Trophoblast cell (in vitro differentiated cells and primary cell): ENCODE measurements around the gene PRG3.

Experiments used
- DNase-seq, 2 donors: peaks; one replicate each; pipeline ENCODE4 v3.0.0-alpha.2; 2016
- H2AFZ ChIP-seq: 2 replicates; pipeline ENCODE4 v1.6.1; 2013; ENCODE audit warnings: low read length, moderate library complexity, mild to moderate bottlenecking; ENCODE audit not compliant: insufficient read depth, poor library complexity
- H2AK5ac ChIP-seq: 2 replicates; pipeline ENCODE4 v1.6.1; 2013; ENCODE audit warnings: mild to moderate bottlenecking, low read length
- H2BK120ac ChIP-seq: 2 replicates; pipeline ENCODE4 v1.6.1; 2013; ENCODE audit warnings: low read length, mild to moderate bottlenecking, moderate library complexity; ENCODE audit not compliant: insufficient read depth, poor library complexity
- H2BK12ac ChIP-seq: 2 replicates; pipeline ENCODE4 v1.6.1; 2013; ENCODE audit warnings: mild to moderate bottlenecking, low read length, moderate library complexity
- H2BK5ac ChIP-seq: 2 replicates; pipeline ENCODE4 v1.6.1; 2013; ENCODE audit warnings: low read length, low read depth, moderate library complexity, mild to moderate bottlenecking; ENCODE audit not compliant: poor library complexity
- H3K14ac ChIP-seq: 2 replicates; pipeline ENCODE4 v1.6.1; 2013; ENCODE audit warnings: mild to moderate bottlenecking, low read length
- H3K18ac ChIP-seq: 2 replicates; pipeline ENCODE4 v1.6.1; 2013; ENCODE audit warnings: mild to moderate bottlenecking, low read length
- H3K23ac ChIP-seq: 2 replicates; pipeline ENCODE4 v1.6.1; 2013; ENCODE audit warnings: low read length
- H3K27ac ChIP-seq: 2 replicates; pipeline ENCODE4 v1.5.1; 2013; ENCODE audit warnings: low read depth, mild to moderate bottlenecking, inconsistent platforms, low read length, moderate library complexity
- H3K27me3 ChIP-seq: 2 replicates; pipeline ENCODE4 v1.6.1; 2013; ENCODE audit warnings: inconsistent platforms, mild to moderate bottlenecking, low read length, moderate library complexity; ENCODE audit not compliant: insufficient read depth
- H3K36me3 ChIP-seq, 2 experiments: 1 replicate in 1 of 2; 2 replicates in 1 of 2; pipeline ENCODE4 v1.6.1; 2013; ENCODE audit warnings: low read length in 2 of 2, mild to moderate bottlenecking in 2 of 2, moderate library complexity in 1 of 2; ENCODE audit not compliant: insufficient read depth in 2 of 2, control insufficient read depth in 1 of 2
- H3K4ac ChIP-seq: 2 replicates; pipeline ENCODE4 v1.6.1; 2013; ENCODE audit warnings: low read depth, mild to moderate bottlenecking, low read length, moderate library complexity
- H3K4me1 ChIP-seq, 2 experiments: 1 replicate in 1 of 2; 2 replicates in 1 of 2; pipeline ENCODE4 v1.6.1; 2013; ENCODE audit warnings: low read length in 2 of 2, mild to moderate bottlenecking in 2 of 2, moderate library complexity in 1 of 2; ENCODE audit not compliant: insufficient read depth in 2 of 2, control insufficient read depth in 1 of 2
- H3K4me2 ChIP-seq: 2 replicates; pipeline ENCODE4 v1.6.1; 2013; ENCODE audit warnings: inconsistent platforms, mild to moderate bottlenecking, low read length, moderate library complexity
- H3K4me3 ChIP-seq: 2 replicates; pipeline ENCODE4 v1.5.1; 2013; ENCODE audit warnings: mild to moderate bottlenecking, low read depth, low read length, inconsistent platforms
- H3K79me1 ChIP-seq: one replicate; pipeline ENCODE4 v1.6.1; 2013; ENCODE audit warnings: low read length
- H3K79me2 ChIP-seq: 2 replicates; pipeline ENCODE4 v1.6.1; 2013; ENCODE audit warnings: low read length, mild to moderate bottlenecking; ENCODE audit not compliant: control insufficient read depth, insufficient read depth, poor library complexity
- H3K9ac ChIP-seq: 2 replicates; pipeline ENCODE4 v1.6.1; 2013; ENCODE audit warnings: mild to moderate bottlenecking, low read length
- H3K9me3 ChIP-seq: 2 replicates; pipeline ENCODE4 v1.6.1; 2013; ENCODE audit warnings: low read depth, mild to moderate bottlenecking, control low read depth, inconsistent platforms, low read length; ENCODE audit not compliant: insufficient read depth
- H4K12ac ChIP-seq: 2 replicates; pipeline ENCODE4 v1.6.1; 2013; ENCODE audit warnings: low read depth, mild to moderate bottlenecking, low read length, moderate library complexity
- H4K8ac ChIP-seq: 2 replicates; pipeline ENCODE4 v1.6.1; 2013; ENCODE audit warnings: low read depth, mild to moderate bottlenecking, low read length, moderate library complexity
- H4K91ac ChIP-seq: one replicate; pipeline ENCODE4 v1.6.1; 2013; ENCODE audit warnings: low read depth, mild to moderate bottlenecking, low read length, moderate library complexity
- WGBS: extraction: QIAGEN DNeasy Blood & Tissue Kit; methylation state at CpG from one replicate; pipeline ENCODE4 v1.1.7; 2013; ENCODE audit warnings: missing lambda C conversion rate; ENCODE audit not compliant: insufficient read length, insufficient coverage; ENCODE audit errors: extremely low coverage; 5-methylcytosine and 5-hydroxymethylcytosine counted together

The PRG3 gene

DNA sequence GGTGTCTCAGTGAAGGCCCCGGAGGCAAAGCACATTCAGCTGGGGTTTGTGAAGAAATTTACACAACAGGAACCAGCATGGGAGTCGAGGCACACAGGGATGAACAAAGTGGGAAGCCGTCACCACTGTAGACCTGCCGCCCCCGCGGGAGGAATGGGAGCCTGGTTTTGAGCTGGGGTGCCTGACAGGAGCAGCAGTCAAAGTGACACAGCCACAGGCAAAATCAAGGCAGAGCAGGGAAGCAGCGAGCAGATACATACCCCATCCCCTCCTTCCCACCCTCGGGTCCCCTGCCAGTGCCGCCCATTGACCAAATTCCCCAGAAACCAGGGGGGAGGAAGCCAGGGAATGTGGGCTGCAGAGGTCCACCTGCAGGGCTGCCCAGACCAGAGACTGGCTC, 22.0 kb downstream of the PRG3 start:
- H2AFZ ChIP-seq, result no peak overlapping the region
- no CpG with 5 or more reads among the region's 9 CpGs for whole genome bisulfite sequencing

DNA sequence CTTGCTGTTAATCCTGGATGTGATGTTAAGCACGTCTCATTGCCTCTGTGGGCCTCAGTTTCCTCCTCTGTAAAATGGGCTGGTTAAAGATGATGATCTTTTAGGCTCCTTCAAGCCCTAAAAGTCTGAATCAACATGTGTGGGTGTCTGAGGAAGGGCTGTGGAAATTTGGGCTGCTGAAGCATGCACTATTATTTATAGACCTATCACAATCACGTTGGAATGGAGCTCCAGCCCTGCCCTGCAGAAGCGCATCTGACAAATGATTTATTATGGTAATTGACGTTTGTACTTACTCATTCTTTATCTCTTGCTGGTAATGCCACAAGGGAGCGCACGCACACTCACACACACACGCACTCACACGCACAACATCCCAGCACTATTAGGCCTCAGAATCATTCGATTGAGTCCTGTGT, 22.4 kb downstream of the PRG3 start:
- Histone ChIP-seq H2AFZ (no peak overlapping the region), H2BK5ac (no peak overlapping the region), H4K91ac (no peak overlapping the region), H2BK120ac (no peak overlapping the region), H4K8ac (no peak overlapping the region), H3K27ac (no peak overlapping the region), H4K12ac (no peak overlapping the region), H3K18ac (no peak overlapping the region), H3K27me3 (no peaks in the 10 kb centered on the region), H3K79me1 (no peaks in the 10 kb centered on the region), H2AK5ac (no peak overlapping the region), H3K4ac (no peak overlapping the region), H3K4me1 (no peaks in the 10 kb centered on the region), H3K4me2 (no peak overlapping the region), H3K9ac (no peak overlapping the region), H3K14ac (no peak overlapping the region), H3K79me2 (no peaks in the 10 kb centered on the region), H2BK12ac (no peak overlapping the region), H3K36me3 (no peaks in the 10 kb centered on the region), H3K9me3 (no peaks in the 10 kb centered on the region), H3K4me3 (no peak overlapping the region), H3K23ac (no peak overlapping the region)
- no peak for DNase-seq
- WGBS, result no CpG with 5 or more reads among the region's 9 CpGs

More for the DNA sequence above, 22.0 kb downstream of the PRG3 start:
- H3K27me3 ChIP-seq, result no peaks in the 10 kb centered on the region
- H3K79me1 ChIP-seq, result no peaks in the 10 kb centered on the region
- no peak overlapping the region for H2BK120ac ChIP-seq
- no peak overlapping the region for H4K12ac ChIP-seq
- no peak overlapping the region for H3K14ac ChIP-seq
- H3K18ac ChIP-seq, result no peak overlapping the region
- H4K91ac ChIP-seq, result no peak overlapping the region
- no peak overlapping the region for H3K4me2 ChIP-seq
- H3K9me3 ChIP-seq, result no peaks in the 10 kb centered on the region
- no peak for DNase-seq
- no peak overlapping the region for H3K4me3 ChIP-seq
- no peaks in the 10 kb centered on the region for H3K36me3 ChIP-seq
- H4K8ac ChIP-seq, result no peak overlapping the region
- no peak overlapping the region for H3K4ac ChIP-seq
- no peaks in the 10 kb centered on the region for H3K4me1 ChIP-seq
- H2AK5ac ChIP-seq, result no peak overlapping the region
- no peak overlapping the region for H3K27ac ChIP-seq
- no peaks in the 10 kb centered on the region for H3K79me2 ChIP-seq
- H2BK12ac ChIP-seq, result no peak overlapping the region
- no peak overlapping the region for H3K9ac ChIP-seq
- no peak overlapping the region for H2BK5ac ChIP-seq
- H3K23ac ChIP-seq, result no peak overlapping the region

DNA sequence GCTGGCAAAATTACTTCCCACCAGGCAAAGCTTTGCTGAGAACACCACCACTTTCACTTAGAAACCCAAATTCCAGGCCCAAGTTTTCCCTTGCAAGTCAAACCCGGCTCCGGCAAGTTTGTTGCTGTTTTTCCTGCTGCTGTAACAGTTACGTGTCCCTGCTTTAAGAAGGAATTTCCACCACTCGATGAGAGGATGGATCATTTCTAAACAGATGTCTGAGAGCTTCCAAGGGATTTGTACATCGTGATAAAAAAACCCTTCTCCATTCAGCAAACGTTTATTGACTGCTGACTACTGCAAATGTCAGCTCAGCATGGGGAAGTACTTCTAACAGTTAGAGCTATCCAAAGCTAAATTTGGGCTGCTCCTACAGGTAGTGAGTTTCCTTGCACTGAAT, 23.1 kb downstream of the PRG3 start:
- no peak for DNase-seq
- Histone ChIP-seq H2AK5ac (no peak overlapping the region), H2BK120ac (no peak overlapping the region), H3K14ac (no peak overlapping the region), H4K12ac (no peak overlapping the region), H2BK5ac (no peak overlapping the region), H3K79me2 (no peaks in the 10 kb centered on the region), H4K91ac (no peak overlapping the region), H3K18ac (no peak overlapping the region), H3K4me1 (no peaks in the 10 kb centered on the region), H4K8ac (no peak overlapping the region), H2AFZ (no peak overlapping the region), H3K9ac (no peak overlapping the region), H2BK12ac (no peak overlapping the region), H3K4ac (no peak overlapping the region), H3K79me1 (no peaks in the 10 kb centered on the region), H3K36me3 (no peaks in the 10 kb centered on the region), H3K4me2 (no peak overlapping the region), H3K4me3 (no peak overlapping the region), H3K27ac (no peak overlapping the region), H3K9me3 (no peaks in the 10 kb centered on the region), H3K23ac (no peak overlapping the region), H3K27me3 (no peaks in the 10 kb centered on the region)
- no CpG with 5 or more reads among the region's 6 CpGs for WGBS

DNA sequence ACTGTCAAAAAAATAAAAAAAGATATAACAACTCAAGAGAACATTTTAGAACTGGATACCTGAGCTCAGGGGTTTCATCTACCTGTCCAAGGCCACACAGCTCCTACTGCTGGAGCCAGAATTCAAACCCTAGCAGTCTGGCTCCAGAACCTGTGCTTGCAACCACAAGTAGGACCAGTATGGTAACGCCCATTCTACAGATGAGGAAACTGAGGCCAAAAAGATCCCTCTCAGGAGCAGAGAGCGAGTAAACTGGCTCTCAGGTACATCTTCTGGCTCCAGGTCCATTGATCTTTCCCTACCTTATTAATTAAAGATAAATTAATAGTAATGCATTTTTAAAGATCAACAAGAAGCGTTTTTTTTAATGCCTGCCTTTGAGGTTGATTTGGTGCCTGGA, 23.6 kb downstream of the PRG3 start:
- Histone ChIP-seq H3K4me3 (no peak overlapping the region), H3K18ac (no peak overlapping the region), H2AK5ac (no peak overlapping the region), H3K27me3 (no peaks in the 10 kb centered on the region), H2AFZ (no peak overlapping the region), H3K9me3 (no peaks in the 10 kb centered on the region), H3K4ac (no peak overlapping the region), H3K36me3 (no peaks in the 10 kb centered on the region), H2BK12ac (no peak overlapping the region), H2BK5ac (no peak overlapping the region), H4K8ac (no peak overlapping the region), H4K91ac (no peak overlapping the region), H3K4me1 (no peaks in the 10 kb centered on the region), H3K23ac (no peak overlapping the region), H3K27ac (no peak overlapping the region), H2BK120ac (no peak overlapping the region), H3K9ac (no peak overlapping the region), H3K79me1 (no peaks in the 10 kb centered on the region), H3K4me2 (no peak overlapping the region), H3K14ac (no peak overlapping the region), H3K79me2 (no peaks in the 10 kb centered on the region), H4K12ac (no peak overlapping the region)
- no peak for DNase-seq
- no CpG with 5 or more reads among the region's 3 CpGs for WGBS
